GM18505 (cell line): ENCODE results near the gene NT5C1A.

Experiments
- ATAC-seq: cut with Tn5 transposase; IDR thresholded peaks from one replicate; pipeline ENCODE4 v1.9.1; 2021; ENCODE audit not compliant: unreplicated experiment
- POLR2A ChIP-seq: IDR thresholded peaks from 4 replicates; pipeline ENCODE4 v1.6.1; 2011; ENCODE audit warnings: borderline replicate concordance; ENCODE audit not compliant: insufficient read depth, insufficient read length; ENCODE audit errors: extremely low read depth

The NT5C1A gene

DNA sequence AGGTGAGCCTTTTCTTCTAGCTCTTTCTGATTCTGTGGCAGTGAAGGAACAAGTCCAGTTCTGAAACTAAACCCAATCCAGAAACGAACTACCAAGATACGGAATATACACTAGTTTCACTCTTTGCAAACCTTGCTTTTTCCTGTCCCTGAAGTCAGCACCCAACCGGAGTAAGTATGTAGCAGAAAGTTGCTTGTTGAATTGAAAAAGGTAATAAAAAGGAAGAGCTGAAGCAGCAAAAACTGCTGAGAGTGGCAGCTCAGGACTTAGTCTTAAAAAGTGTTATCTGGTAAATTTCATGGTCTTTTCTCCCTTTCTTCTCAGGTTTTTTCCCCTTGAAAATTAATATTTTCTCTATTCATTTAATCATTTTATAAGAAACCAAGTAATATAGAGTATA, 9.4 kb upstream of the NT5C1A start:
- ATAC-seq, result no peak
- no peak for TF ChIP-seq POLR2A

DNA sequence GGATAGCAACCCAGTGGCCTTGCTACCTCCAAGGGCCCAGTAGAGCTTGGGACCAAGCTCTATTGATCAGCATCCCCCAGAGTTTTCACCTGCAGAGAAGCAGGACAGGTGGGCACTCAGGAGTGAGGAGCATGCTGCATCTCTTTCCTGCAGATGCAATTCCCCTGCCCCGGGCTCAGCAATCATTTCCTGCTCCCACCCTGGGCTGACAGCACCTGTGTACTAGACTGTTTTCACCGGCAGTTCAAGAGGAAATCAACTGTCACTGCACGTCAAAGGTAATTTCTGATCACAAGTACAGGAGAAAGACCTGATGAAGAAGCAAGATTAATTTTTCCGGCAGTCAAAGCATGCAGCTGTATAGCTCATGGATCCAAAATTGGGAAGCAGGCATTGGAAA, 8.8 kb upstream of the NT5C1A start:
- no peak for ATAC-seq
- TF ChIP-seq POLR2A, result no peak

DNA sequence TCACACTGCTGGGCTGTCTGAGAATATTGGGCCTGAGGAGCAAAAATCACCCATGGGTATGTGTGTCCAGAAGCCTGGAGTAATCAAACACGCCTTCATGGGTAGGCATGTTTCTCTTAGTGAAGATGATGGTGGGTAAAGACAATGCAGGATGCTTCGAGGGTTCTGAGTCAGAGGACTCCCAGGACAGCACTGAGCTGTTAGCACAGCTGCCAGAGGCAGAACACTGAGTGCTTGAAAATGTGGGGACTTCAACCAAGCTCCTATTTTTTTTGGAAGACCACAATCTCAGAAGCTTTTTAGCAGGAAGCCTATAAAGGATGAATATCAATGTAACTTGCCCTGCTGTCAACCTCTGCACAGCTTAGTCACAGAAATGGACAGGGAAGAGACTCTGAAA, 7.9 kb upstream of the NT5C1A start:
- TF ChIP-seq POLR2A, result no peak
- ATAC-seq, result no peak

DNA sequence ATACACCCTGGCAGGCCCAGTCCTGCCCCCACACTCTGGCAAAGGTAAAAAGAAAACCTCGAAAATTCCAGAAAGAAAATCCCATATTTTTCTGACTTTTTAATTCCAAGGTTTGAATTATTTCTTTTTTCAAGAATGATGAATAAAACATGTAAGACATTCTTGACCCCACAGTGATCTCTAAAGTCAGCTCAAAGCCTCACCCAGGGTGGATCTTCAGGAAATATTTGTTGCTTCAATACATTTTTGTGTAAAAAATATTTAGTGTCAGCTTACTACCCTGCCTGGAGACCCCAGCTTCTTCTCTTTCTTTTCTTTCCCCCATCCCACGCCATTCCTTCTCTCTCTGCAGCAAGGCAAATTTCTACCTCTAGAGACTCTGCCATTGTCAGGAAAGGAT, 7.0 kb upstream of the NT5C1A start:
- no peak for ATAC-seq
- no peak for TF ChIP-seq POLR2A

DNA sequence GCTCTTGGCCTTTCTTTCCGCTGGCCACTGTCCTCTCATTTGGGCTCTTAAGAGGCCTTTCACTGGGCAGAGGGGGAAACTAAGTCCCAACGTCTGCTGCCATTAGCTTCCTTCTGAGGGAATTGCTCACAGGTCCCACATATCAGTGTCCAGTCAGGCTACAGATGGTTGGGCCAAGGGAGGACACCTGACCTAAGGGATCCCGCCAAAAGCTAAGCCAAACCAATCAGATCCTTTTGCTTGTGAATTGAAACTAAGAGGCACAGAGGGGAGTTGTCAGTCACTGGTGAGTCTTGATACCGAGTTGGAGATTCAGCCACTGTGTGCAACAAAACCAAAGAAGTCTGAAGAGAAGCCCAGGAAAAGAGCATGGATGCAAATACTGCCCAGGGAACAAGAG, 5.7 kb upstream of the NT5C1A start:
- no peak for ATAC-seq
- TF ChIP-seq POLR2A, result no peak

DNA sequence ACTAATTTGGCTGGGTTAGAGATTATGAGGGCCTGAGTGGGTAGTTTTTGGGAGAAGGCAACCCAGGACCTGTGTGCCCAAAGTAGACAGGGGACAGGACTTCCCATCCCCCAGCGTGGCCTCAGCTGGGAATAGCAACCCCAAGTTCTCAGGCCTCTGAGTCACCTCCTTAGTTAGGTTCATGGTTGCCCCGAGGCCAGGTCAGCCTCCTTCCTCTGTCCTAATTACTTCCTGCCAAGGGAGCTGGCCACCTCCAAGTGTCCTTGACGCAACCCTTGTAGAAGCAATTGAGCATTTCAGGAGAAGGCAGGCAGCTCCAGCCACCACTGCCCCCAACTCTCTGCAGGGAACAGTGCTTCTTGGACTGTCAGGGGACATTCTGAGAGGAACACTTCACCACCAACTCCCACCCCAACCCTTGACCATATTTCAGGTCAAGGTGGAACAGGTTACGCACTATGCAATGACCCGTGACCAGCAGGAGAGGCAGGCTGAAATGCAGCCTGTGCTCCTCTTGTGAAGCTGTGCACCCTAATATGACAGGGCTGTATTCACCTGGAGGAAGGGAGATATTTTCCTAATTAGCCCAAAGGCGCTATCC, 5.1 kb upstream of the NT5C1A start:
- no peak for TF ChIP-seq POLR2A

DNA sequence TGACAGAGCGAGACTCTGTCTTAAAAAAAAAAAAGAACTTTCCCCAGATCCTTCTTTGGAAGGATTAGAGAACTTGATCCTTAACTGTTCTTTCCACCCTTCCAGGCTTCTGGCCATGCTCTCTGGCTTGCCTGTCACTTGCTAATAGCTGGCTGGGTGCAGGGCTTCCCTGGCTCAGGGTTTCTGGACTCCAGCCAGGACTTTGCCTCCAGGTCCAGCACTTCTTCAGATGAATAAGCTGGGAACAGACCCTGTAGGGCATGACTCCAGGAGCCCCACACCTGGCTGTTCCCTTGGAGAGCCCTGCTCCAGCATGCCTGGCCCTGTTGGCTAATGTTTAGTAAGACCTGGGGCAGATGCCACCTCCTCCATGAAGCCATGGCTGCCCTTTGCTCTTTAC, 3.3 kb upstream of the NT5C1A start:
- ATAC-seq, result no peak
- no peak for TF ChIP-seq POLR2A

More for the DNA sequence above, 5.1 kb upstream of the NT5C1A start:
- ATAC-seq, result no peak

DNA sequence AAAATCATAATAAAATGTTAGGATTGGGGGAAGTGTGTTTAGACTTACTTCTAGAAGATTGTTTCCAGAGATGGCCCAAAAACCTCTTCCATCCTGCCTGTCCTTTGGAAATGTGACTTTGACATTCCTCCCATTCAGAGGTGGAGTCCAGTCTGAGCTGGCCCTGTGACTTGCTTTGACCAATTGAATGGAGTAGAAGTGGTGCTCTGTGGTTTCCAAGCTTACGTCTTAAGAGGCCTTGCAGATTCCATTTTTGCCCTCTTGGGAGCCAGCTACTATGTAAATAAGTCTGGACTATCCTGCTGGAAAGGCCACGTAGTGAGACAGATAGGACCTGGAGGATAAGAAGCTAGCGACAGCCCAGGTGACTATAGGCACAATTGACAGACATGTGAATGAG, 1.3 kb upstream of the NT5C1A start:
- TF ChIP-seq POLR2A, result no peak

DNA sequence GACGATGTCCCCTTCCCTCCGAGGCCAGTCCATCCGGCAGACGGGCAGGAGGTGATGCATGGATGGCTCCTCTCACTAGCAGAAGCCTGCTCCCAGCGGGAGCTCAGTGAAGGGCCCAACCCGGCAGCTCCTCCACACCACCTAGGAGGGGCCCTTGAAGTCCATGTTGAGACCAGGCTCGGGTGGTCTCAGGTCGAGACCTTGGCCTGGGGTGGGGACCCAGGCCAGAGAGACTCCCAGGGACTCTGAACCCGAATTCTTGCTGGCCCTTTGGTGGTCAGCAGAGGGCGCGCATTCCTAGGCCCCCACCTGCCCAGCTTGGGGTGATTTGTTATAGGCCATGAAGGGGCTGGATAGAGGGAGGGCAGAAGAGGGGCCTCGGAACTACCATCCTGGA, 642 bp upstream of the NT5C1A start:
- ATAC-seq, result no peak

More for the DNA sequence above, 1.3 kb upstream of the NT5C1A start:
- no peak for ATAC-seq

DNA sequence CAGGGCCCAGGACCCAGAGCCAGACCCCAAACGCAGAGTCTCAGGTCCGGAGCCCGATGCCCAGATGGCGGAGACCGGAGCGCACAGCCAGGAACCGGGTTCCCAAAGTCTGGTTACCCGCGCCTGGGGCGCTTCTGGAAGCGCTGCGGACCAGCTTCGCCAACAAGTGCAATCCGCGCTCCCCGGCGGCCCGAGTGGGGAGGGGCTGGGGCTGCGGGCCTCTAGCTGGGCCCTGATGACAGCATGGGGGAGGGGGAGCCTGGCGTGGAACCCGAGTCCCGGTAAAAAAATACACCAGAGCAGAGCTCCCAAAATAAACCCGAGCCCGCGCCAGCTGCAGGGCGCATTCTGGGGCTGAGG, 494 bp downstream of the NT5C1A start:
- no peak for TF ChIP-seq POLR2A
- no peak for ATAC-seq

More for the DNA sequence above, 642 bp upstream of the NT5C1A start:
- TF ChIP-seq POLR2A, result no peak

DNA sequence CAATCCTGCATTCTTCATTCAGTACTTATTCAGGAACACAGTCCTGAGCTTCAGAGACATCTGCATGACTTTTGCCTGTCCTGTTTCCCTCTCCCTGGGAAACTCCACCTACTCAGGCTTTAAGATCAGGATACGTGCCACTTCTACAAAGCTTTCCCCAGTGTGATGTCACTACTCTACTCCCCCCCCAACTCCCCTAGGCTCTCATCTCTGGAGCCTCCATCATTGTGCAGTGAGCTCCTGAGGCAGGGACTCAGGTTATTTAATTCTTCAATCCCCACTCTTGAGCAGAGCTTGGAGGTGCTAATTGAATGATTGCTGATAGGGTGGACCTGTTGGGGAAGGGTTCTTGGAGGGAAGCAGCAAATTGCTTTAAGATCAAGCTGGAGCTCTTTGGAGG, 1.2 kb downstream of the NT5C1A start:
- no peak for TF ChIP-seq POLR2A
- no peak for ATAC-seq

DNA sequence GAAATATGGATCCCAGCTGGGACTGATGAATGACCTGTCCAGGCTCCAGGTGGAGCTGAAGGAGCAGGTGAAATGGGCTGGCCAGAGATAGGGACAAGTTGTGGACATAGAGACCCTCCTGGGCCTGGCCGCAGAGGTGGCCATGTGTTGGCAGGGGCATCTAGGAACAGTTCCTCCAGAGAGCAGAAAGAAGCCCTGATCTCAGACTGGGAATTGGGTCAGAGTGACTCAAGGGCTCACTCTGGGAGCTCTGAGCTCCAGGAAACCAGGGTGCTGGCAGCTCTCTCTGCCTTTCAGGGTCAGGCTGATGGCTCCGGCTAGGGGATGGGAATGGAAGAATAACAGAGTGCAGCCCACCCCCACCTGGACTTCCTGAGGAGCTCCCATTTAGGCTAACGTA, 3.0 kb downstream of the NT5C1A start:
- TF ChIP-seq POLR2A, result no peak
- no peak for ATAC-seq

DNA sequence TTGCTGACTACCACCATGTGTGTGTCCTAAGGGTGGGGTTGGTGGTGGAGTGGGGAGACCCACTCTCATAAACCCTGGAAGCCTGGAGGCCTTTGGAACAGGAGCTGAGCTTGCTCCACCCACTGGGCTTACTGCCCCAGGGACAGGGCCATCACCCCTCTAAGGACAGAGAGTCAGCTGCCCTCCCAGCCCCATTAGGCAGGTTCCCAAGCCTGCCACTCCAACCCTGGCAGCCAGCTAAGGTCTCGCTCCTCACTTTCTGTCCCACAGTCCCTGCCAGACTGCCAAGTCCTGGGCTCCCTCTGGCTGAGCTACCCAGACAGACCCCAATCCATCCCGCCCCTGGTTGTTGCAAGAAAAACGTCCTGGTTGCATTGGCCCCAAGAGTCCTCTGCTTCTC, 3.8 kb downstream of the NT5C1A start:
- no peak for TF ChIP-seq POLR2A
- no peak for ATAC-seq

DNA sequence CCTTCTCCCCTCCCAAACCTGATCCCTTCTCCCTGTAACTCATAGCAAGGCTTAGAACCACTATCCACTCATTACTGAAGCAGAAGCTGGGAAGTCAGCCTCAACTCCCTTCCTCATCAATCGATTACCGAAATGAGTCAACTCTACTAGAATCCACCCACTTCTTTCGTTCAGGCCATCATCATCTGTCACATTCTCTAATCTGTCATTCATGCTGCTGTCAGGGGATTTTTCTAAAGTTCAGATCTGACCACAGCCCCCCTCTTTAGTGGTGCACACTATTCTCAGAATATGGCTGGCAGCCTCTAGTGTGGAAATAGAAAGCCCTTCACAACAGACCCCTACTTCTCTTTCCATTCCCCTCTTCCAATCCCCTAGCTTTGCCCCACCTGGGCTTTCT, 5.1 kb downstream of the NT5C1A start:
- peak; percentile 65 for ATAC-seq
- TF ChIP-seq POLR2A, result no peak

DNA sequence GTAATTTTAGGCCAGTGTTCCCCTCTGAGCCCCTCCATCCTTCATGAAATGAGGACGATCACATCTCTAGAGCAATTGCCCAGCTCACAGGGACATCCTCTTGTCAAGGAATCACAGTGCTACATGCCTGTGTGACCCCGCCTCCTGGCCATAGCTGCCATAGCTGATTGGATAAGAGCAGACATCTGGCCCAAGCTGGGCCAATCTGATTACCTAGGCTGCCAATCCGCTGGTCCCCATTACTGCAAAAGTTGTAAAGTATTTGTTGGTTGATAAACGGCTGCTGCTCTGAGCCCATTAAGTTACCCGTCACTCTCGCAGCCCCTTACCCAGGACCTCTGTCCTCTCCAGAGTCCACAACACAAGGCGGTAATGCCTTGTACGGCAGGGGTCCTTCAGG, 8.3 kb downstream of the NT5C1A start:
- ATAC-seq, result no peak
- no peak for TF ChIP-seq POLR2A

DNA sequence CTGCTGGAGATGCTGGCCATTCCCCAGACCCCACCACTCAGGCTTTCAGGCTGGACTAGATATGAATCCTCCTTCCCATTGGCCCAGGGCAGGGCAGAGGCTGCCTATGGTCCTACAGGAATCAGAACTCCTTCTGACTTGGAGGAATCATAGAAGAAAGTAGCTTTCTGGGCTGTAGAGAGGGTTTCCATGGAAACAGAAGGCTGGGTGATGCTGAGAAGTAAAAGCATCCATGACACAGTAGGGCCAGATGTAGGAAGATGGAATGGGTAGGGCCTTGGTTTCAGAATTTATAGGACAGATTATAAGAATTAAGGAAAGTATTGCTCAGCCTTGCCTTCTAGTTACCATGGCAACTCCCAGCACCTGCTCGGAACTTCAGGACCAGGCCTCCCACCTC, 9.0 kb downstream of the NT5C1A start:
- no peak for TF ChIP-seq POLR2A
- ATAC-seq, result no peak

DNA sequence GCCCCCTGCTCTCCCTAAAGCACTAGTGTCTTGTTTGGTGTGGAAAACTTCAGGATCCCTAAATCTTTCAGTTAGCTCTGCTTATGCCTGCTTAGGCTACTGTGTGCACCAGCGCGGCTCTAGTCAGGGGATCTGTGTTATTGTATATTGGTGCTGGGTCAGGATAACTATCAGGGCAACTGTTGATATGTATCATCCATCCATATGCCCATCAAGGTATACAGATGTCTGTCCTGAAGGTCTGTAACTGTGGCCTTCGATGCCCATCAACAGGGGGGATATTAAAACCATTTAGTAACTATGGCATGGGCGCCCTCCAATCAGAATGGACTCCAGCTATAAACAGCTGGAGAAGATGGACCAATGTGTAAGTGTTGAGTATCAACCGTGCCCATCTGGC, 12.4 kb downstream of the NT5C1A start:
- no peak for ATAC-seq
- no peak for TF ChIP-seq POLR2A
